OCI-LY1 (cell line): ENCODE data around the gene PDCD4.
A peak's percentile ranks its signal among the peaks of the same experiment; 100 is the strongest.

Experiments used
- H2AFZ ChIP-seq: fragments of 200-600 bp; sonication (generic), shearing (Covaris generic); 2 replicates; pipeline ENCODE4 v1.6.0; 2014; ENCODE audit warnings: antibody characterized with exemption, mild to moderate bottlenecking, low read length
- H3F3A ChIP-seq: fragments of 200-600 bp; sonication (generic), shearing (Covaris generic); 2 replicates; pipeline ENCODE4 v1.6.0; 2014; ENCODE audit warnings: mild to moderate bottlenecking, antibody characterized with exemption, low read length, moderate library complexity; ENCODE audit not compliant: insufficient read depth
- H3K27ac ChIP-seq: fragments of 200-600 bp; sonication (generic); 2 replicates; pipeline ENCODE4 v1.5.1; 2014; ENCODE audit warnings: low read length, mixed run types, mild to moderate bottlenecking, low read depth; ENCODE audit not compliant: poor library complexity, severe bottlenecking
- H3K27me3 ChIP-seq: fragments of 200-600 bp; sonication (generic); 2 replicates; pipeline ENCODE4 v1.6.0; 2014; ENCODE audit warnings: antibody characterized with exemption, mild to moderate bottlenecking, low read length, moderate library complexity; ENCODE audit not compliant: insufficient read depth
- H3K36me3 ChIP-seq: fragments of 200-600 bp; sonication (generic); 2 replicates; pipeline ENCODE4 v1.6.1; 2014; ENCODE audit warnings: mild to moderate bottlenecking, antibody characterized with exemption, low read length, moderate library complexity, mixed read lengths; ENCODE audit not compliant: insufficient read depth
- H3K4me1 ChIP-seq: fragments of 200-600 bp; sonication (generic); 2 replicates; pipeline ENCODE4 v1.5.1; 2014; ENCODE audit warnings: mild to moderate bottlenecking, low read length, moderate library complexity; ENCODE audit not compliant: insufficient read depth, severe bottlenecking
- H3K4me2 ChIP-seq: fragments of 200-600 bp; sonication (generic), shearing (Covaris generic); 2 replicates; pipeline ENCODE4 v1.6.1; 2014; ENCODE audit warnings: low read length
- H3K4me3 ChIP-seq: fragments of 200-600 bp; sonication (generic); 2 replicates; pipeline ENCODE4 v1.5.1; 2014; ENCODE audit warnings: low read length, low read depth, mild to moderate bottlenecking, mixed read lengths; ENCODE audit not compliant: poor library complexity, severe bottlenecking
- H3K79me2 ChIP-seq: fragments of 200-600 bp; shearing (Covaris generic); 2 replicates; pipeline ENCODE4 v1.6.1; 2016; ENCODE audit warnings: mixed run types, low read length, mixed read lengths; ENCODE audit not compliant: insufficient read depth
- H3K9ac ChIP-seq: fragments of 200-600 bp; sonication (generic), shearing (Covaris generic); 2 replicates; pipeline ENCODE4 v1.6.1; 2014; ENCODE audit warnings: mild to moderate bottlenecking, low read length, mixed read lengths
- H3K9me2 ChIP-seq: fragments of 200-600 bp; sonication (generic), shearing (Covaris generic); 2 replicates; pipeline ENCODE4 v1.6.1; 2014; ENCODE audit warnings: low read depth, mild to moderate bottlenecking, low read length, mixed read lengths
- H3K9me3 ChIP-seq: fragments of 200-600 bp; shearing (Covaris generic); 2 replicates; pipeline ENCODE4 v1.6.1; 2014; ENCODE audit warnings: low read length, mixed read lengths
- H4K20me1 ChIP-seq: fragments of 200-600 bp; sonication (generic), shearing (Covaris generic); 2 replicates; pipeline ENCODE4 v1.6.0; 2016; ENCODE audit warnings: mild to moderate bottlenecking, low read length; ENCODE audit not compliant: insufficient read depth
- CTCF ChIP-seq: fragments of 200-600 bp; sonication (generic), shearing (Covaris generic); IDR thresholded peaks from 2 replicates; pipeline ENCODE4 v1.5.1; 2017; ENCODE audit warnings: mild to moderate bottlenecking, antibody characterized with exemption, low read length, moderate library complexity, mixed read lengths
- EZH2 ChIP-seq: fragments of 200-600 bp; sonication (generic), shearing (Covaris generic); IDR thresholded peaks from 2 replicates; pipeline ENCODE4 v1.8.0; 2017; ENCODE audit warnings: borderline replicate concordance, mixed run types, mild to moderate bottlenecking, antibody characterized with exemption, low read length, moderate library complexity, mixed read lengths

Gene PDCD4

GRCh38 chr10:110842326-110842904, 29.3 kb upstream of the PDCD4 start:
- Histone ChIP-seq H2AFZ (no peak overlapping the region), H3K4me2 (peak overlapping the region; percentile 86)

DNA sequence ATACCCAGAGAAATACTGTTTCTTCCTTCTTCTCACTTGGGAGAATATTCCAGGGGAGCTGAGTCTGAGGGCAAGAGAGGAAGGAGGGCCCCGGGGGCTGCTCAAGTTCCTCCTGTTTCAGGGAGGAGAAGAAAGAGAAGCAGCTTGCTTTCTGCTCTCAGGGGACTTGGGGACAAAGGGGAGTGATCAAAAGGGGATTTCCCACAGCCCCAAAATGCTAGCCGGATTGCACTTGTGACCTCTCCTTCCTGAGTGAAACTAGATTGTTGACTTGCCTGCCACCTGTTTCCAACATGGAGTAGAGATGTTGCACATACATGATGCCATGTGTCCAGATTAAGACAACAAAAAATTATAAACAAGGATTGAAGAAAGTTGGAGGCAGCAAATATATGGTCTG, 28.7 kb upstream of the PDCD4 start:
- no peak for TF ChIP-seq EZH2
- TF ChIP-seq CTCF = no peak
- H3K27me3 ChIP-seq = no peaks in the 10 kb centered on the region
- H3K79me2 ChIP-seq = no peaks in the 10 kb centered on the region
- H3K36me3 ChIP-seq = no peaks in the 10 kb centered on the region
- peak overlapping the region; percentile 86 for H3K4me2 ChIP-seq
- H3K9me3 ChIP-seq = no peaks in the 10 kb centered on the region
- H2AFZ ChIP-seq = no peak overlapping the region
- H3K9ac ChIP-seq = peak overlapping the region; percentile 84
- H3K4me3 ChIP-seq = peak overlapping the region; percentile 51
- H3K27ac ChIP-seq = peak overlapping the region; percentile 99
- no peaks in the 10 kb centered on the region for H4K20me1 ChIP-seq
- no peaks in the 10 kb centered on the region for H3K9me2 ChIP-seq
- no peaks in the 10 kb centered on the region for H3F3A ChIP-seq
- peaks cover 84% of the 10 kb centered on the region for H3K4me1 ChIP-seq

More at GRCh38 chr10:110842326-110842904, 29.3 kb upstream of the PDCD4 start:
- Histone ChIP-seq H3K4me3 (peak overlapping the region; percentile 51), H3K9me2 (no peaks in the 10 kb centered on the region), H3K4me1 (peaks cover 83% of the 10 kb centered on the region), H3K79me2 (no peaks in the 10 kb centered on the region), H3K27me3 (no peaks in the 10 kb centered on the region), H3K9ac (peak overlapping the region; percentile 84), H4K20me1 (no peaks in the 10 kb centered on the region), H3K9me3 (no peaks in the 10 kb centered on the region), H3K36me3 (no peaks in the 10 kb centered on the region), H3F3A (no peaks in the 10 kb centered on the region), H3K27ac (peak overlapping the region; percentile 99)
- TF ChIP-seq CTCF (0 out of 2 replicates have a peak, but pooled peaks have one; percentile 2), EZH2 (no peak)

GRCh38 chr10:110843796-110844616, 27.7 kb upstream of the PDCD4 start:
- Histone ChIP-seq H3K9me3 (no peaks in the 10 kb centered on the region), H3K9ac (peak overlapping the region; percentile 47), H3K36me3 (no peaks in the 10 kb centered on the region), H3K4me1 (peaks cover 86% of the 10 kb centered on the region), H3K79me2 (no peaks in the 10 kb centered on the region), H4K20me1 (no peaks in the 10 kb centered on the region), H3K4me2 (peak overlapping the region; percentile 86), H3F3A (no peaks in the 10 kb centered on the region), H3K27ac (peak overlapping the region; percentile 99), H3K27me3 (no peaks in the 10 kb centered on the region), H3K4me3 (peak overlapping the region; percentile 22), H2AFZ (no peak overlapping the region), H3K9me2 (no peaks in the 10 kb centered on the region)
- TF ChIP-seq EZH2 (no peak), CTCF (no peak)
